ENCODE measurements around the gene LONP2.
"Not testable (repeated sequence)": the region's sequence is repeated elsewhere in the genome, so short reads cannot be mapped to it uniquely, and the experiment has no call there.

LONP2 gene

DNA sequence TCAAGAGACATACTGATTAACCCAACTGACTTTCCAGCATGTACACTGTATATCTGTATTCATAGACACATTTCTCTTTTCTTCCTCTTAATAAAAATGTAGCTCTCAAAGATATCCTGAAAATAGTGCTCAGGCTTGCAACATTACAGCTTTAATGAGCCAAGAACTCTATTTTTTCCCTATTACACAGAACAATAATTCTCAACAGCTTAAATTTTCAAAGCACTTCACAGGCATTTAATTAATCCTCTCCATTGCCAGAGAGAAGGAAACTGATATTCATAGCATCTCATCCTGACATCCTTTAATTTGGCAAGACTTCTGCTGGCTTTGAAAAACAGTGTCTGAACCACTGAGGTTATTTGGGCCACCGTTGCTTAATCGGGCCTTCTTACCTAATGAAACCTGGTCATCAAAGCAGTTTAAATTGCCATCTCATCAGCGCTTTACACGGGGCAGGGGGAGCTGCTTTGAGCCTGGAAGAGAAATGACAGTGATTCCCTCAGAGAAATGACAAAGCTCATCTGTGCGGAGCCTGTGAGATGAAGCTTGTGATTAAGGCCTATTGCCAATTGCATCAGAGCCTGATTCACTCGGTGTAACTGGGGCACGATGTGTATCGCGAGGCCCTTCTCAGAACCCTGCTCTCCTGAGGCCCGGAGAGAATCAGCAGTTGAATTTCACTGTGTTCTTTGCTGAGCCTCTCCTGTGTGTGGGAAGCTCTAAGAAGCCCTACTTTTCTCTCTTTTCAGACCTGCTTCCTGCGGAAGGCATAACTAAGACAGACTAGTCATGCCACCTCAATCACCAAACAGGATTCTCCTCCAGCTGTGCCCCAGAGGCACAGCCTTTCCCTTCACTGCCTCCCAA, 149.6 kb downstream of the LONP2 start:
- DNase-seq (ENCODE audit: low spot score): peak; percentile 81

DNA sequence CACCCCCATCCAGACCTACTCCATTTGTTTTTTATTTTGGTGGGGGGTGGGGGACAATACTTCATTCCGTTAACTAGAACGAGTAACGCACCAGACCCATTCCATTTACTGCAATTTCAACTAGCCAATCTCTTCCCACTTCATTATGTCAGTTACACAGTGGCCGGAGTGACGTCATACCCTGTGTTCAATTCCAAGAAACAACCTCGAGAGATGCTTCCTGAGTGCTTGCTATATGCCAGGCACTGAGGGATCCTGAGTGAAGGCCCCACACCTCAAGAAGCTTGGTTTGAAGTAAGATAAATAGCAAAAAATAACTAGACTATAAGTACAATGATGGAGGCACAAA, 150.2 kb downstream of the LONP2 start:
- DNase-seq (ENCODE audit: low spot score): no peak

DNA sequence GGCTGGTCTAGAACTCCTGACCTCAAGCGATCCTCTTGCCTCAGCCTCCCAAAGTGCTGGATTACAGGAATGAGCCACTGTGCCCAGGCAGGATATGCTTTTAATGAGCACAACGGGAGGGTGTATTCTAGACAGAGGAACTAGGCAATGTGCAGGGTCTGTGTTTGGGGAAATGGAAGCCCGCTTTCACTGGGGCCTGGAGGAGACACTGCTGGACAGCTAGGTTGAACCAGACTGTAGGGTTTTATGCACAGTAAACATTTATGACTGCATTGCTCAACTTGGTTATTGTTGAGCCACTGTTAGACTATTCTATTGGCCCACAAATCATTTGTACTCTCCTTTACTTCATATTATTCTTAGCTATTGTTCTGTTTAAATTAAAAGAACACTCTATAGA, 151.3 kb downstream of the LONP2 start:
- no peak for DNase-seq (ENCODE audit: low spot score)

DNA sequence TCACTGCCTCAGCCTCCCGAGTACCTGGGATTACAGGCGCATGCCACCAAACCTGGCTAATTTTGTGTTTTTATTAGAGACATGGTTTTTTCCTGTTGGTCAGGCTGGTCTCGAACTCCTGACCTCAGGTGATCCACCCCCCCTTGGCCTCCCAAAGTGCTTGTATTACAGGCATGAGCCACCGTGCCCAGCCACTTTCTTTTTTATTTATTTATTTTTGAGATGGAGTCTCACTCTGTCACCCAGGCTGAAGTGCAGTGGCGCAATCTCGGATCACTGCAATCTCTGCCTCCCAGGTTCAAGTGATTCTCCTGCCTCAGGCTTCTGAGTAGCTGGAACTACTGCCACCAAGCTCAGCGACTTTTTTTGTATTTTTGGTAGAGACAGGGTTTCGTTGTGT, 158.4 kb downstream of the LONP2 start:
- DNase-seq (ENCODE audit: low spot score): not testable (repeated sequence)

DNA sequence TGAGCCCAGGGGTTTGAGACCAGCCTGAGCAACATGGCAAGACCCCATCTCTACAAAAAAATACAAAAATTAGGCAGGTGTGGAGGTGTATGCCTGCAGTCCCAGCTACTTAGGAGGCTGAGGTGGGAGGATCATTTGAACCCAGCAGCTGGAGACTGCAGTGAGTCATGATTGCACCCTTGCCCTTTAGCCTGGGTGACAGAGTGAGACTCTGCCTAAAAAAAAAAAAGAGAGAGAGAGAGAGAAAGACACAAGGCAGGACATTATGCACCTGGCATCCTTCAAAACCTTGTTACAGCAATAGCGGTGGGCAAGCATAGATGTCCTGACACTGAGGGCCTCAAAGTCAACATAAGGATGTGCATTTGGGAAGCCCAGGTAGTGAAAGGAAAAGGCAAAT, 161.1 kb downstream of the LONP2 start:
- no peak for DNase-seq (ENCODE audit: low spot score)

DNA sequence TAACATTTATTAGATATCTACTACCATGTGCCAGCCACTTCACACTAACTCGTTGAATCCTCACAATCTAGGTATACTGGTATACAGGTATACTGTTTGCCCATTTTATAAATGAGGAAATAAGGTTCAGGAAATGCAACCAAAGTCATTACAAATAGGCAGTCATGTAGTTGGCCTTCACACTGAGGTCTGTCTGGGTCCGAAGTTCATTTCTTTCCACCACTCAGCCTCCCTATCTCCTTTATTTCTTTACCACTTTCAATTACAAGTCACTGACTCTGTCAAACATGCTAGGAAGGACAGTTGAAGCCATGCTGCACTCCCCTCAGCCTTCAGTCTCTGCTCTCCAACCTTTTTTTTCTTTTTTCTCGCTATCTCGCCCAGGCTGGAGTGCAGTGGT, 161.8 kb downstream of the LONP2 start:
- no peak for DNase-seq (ENCODE audit: low spot score)

All from AG08395 (cell line).